KOPT-K1 (cell line): ENCODE data around the gene TTLL10.
A peak's percentile ranks its signal among the peaks of the same experiment; 100 is the strongest.

Source experiments
- H3K27ac ChIP-seq: fragments of 200-600 bp; sonication (generic); 2 replicates; pipeline ENCODE4 v1.5.1; 2016; ENCODE audit warnings: antibody characterized with exemption, mild to moderate bottlenecking, low read depth, low read length; ENCODE audit not compliant: poor library complexity, severe bottlenecking
- H3K36me3 ChIP-seq: fragments of 200-600 bp; sonication (generic); 2 replicates; pipeline ENCODE4 v1.5.1; 2017; ENCODE audit warnings: antibody characterized with exemption, mild to moderate bottlenecking, low read length, moderate library complexity; ENCODE audit not compliant: insufficient read depth
- H3K9me3 ChIP-seq: fragments of 200-600 bp; sonication (generic); 2 replicates; pipeline ENCODE4 v1.5.1; 2017; ENCODE audit warnings: antibody characterized with exemption, low read length, mild to moderate bottlenecking; ENCODE audit not compliant: insufficient read depth, poor library complexity, severe bottlenecking

TTLL10 gene

GRCh38 chr1:1230656-1231399, 57.1 kb downstream of the TTLL10 start:
- Histone ChIP-seq H3K36me3 (peaks cover 47% of the 10 kb centered on the region; the same call in 1 of the 2 replicates), H3K9me3 (no peaks in the 10 kb centered on the region), H3K27ac (peak overlapping the region; percentile 79)

- H3K36me3 ChIP-seq, result peaks cover 40% of the 10 kb centered on the region; the same call in 1 of the 2 replicates
- no peaks in the 10 kb centered on the region for H3K9me3 ChIP-seq
- H3K27ac ChIP-seq, result peak within 1 kb of the TSS; percentile 79
Measured at GRCh38 chr1:1231400-1232207, 57.9 kb downstream of the TTLL10 start, which contains the start of gene SDF4. Gene SDF4 (minus strand): TSS chr1:1232001. CDS start chr1:1228772, 3,229 bp downstream.

GRCh38 chr1:1232208-1232795, 58.6 kb downstream of the TTLL10 start, which contains the start of gene B3GALT6:
Gene B3GALT6 (plus strand): TSS chr1:1232237. CDS start chr1:1232279, 42 bp downstream.
- Histone ChIP-seq H3K27ac (peak within 1 kb of the TSS; percentile 79), H3K36me3 (peaks cover 35% of the 10 kb centered on the region; the same call in 1 of the 2 replicates), H3K9me3 (no peaks in the 10 kb centered on the region)

- H3K27ac ChIP-seq, result peak overlapping the region; percentile 79
- H3K36me3 ChIP-seq, result peaks cover 28% of the 10 kb centered on the region; the same call in 1 of the 2 replicates
- H3K9me3 ChIP-seq, result no peaks in the 10 kb centered on the region
Measured at GRCh38 chr1:1232796-1233566, 59.3 kb downstream of the TTLL10 start.

- no peak overlapping the region for H3K27ac ChIP-seq
- peaks cover 23% of the 10 kb centered on the region; the same call in 1 of the 2 replicates for H3K36me3 ChIP-seq
- no peaks in the 10 kb centered on the region for H3K9me3 ChIP-seq
Measured at GRCh38 chr1:1233567-1233892, 59.9 kb downstream of the TTLL10 start.

GRCh38 chr1:1234180-1234808, 60.6 kb downstream of the TTLL10 start:
- peaks cover 15% of the 10 kb centered on the region; the same call in 1 of the 2 replicates for H3K36me3 ChIP-seq
- no peaks in the 10 kb centered on the region for H3K9me3 ChIP-seq
- H3K27ac ChIP-seq, result no peak overlapping the region

GRCh38 chr1:1235016-1235744, 61.5 kb downstream of the TTLL10 start:
- H3K27ac ChIP-seq, result no peak overlapping the region
- no peaks in the 10 kb centered on the region for H3K9me3 ChIP-seq
- peaks cover 14% of the 10 kb centered on the region; the same call in 1 of the 2 replicates for H3K36me3 ChIP-seq

GRCh38 chr1:1236176-1236763, 62.6 kb downstream of the TTLL10 start:
- Histone ChIP-seq H3K36me3 (peaks cover 14% of the 10 kb centered on the region; the same call in 1 of the 2 replicates), H3K27ac (no peak overlapping the region), H3K9me3 (no peaks in the 10 kb centered on the region)

GRCh38 chr1:1236945-1237873, 63.5 kb downstream of the TTLL10 start:
- Histone ChIP-seq H3K27ac (no peak overlapping the region), H3K9me3 (no peaks in the 10 kb centered on the region), H3K36me3 (peaks cover 14% of the 10 kb centered on the region; the same call in 1 of the 2 replicates)

GRCh38 chr1:1237874-1238701, 64.4 kb downstream of the TTLL10 start:
- Histone ChIP-seq H3K27ac (no peak overlapping the region), H3K9me3 (no peaks in the 10 kb centered on the region), H3K36me3 (peaks cover 14% of the 10 kb centered on the region; the same call in 1 of the 2 replicates)

- no peaks in the 10 kb centered on the region for H3K9me3 ChIP-seq
- peaks cover 14% of the 10 kb centered on the region; the same call in 1 of the 2 replicates for H3K36me3 ChIP-seq
- no peak overlapping the region for H3K27ac ChIP-seq
Measured at GRCh38 chr1:1238702-1239178, 65.1 kb downstream of the TTLL10 start.

GRCh38 chr1:1239227-1239613, 65.5 kb downstream of the TTLL10 start:
- Histone ChIP-seq H3K9me3 (no peaks in the 10 kb centered on the region), H3K27ac (no peak overlapping the region), H3K36me3 (peaks cover 12% of the 10 kb centered on the region; the same call in 1 of the 2 replicates)
